KG1 (cell line): Measurements from ENCODE around the gene MRNIP.
A peak's percentile ranks its signal among the peaks of the same experiment; 100 is the strongest.

Source experiments
- DNase-seq: peaks from one replicate; lab custom pipeline; 2025; lab: John Stamatoyannopoulos, UW

Gene MRNIP

DNA sequence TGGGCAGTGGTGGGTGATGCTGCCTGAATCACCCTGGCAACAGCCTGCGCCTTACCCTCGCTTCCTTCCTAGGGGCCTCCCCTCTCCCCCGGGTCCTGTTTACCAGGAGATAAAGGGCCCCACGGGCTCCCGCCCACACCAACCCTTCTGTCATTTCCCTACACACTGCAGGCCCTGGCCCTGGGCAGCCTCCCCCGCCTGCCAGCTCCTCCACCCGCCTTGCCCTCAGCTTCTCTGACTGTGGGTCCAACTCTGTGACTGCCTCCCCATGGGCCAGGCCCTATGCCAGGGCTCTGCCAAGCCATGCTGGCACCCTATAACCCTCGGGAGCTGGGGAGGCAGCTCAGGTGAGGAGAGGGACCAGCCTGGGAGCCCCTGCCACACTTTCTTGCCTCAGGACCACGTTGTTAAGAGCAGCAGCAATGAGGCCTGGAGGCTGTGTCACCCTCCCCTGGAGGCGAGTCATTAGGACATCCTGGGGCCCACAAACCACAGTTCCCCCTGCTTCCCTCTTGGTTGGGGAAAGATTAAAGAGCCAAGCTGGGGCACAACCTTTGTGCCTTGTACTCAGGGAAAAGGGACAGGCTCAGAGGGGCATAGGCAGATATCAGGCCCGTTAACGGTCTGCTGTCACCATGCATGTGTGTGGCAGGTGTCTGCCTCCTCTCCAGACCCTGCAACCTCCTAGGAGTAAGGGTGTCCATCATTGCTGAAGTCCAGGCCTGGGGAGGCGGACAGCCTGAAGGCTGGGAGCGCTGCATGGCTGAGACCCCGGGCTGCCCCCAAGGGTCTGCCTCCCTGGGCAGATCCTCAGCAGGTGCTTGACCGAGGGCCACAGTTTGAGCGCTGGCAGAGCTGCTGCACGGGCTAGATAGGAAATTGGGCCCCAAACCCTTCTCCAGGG, 54.7 kb downstream of the MRNIP start:
- no peak for DNase-seq

DNA sequence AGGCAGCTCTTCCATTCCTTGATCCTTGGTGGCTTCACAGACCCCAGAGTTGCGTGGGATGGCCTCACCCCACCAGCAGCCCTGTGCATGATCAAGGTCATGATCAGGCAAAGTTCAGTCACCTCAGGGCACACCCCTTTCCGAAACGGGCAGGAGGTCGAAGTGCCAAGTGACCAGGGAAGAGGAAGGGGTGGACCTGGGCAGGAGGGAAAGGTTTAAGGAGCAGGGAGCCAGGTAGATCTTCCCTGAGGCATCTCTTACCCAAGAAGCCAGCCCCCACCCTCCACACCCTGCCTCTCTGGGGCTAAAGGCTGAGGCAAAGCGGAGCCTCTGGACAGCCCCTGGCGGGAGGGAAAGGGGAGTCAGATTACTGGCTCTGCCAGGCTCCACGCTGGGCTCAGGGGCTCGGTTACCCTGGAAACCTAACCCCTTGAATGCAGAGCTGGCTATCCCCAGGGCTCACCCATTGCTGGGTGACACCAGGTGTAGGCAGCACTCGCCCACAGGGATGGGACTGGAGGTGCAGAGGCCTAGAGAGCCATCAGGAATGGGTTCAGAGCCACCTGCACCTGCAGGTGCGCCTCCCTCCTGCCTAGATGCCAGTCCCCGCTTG, 55.6 kb downstream of the MRNIP start:
- no peak for DNase-seq

DNA sequence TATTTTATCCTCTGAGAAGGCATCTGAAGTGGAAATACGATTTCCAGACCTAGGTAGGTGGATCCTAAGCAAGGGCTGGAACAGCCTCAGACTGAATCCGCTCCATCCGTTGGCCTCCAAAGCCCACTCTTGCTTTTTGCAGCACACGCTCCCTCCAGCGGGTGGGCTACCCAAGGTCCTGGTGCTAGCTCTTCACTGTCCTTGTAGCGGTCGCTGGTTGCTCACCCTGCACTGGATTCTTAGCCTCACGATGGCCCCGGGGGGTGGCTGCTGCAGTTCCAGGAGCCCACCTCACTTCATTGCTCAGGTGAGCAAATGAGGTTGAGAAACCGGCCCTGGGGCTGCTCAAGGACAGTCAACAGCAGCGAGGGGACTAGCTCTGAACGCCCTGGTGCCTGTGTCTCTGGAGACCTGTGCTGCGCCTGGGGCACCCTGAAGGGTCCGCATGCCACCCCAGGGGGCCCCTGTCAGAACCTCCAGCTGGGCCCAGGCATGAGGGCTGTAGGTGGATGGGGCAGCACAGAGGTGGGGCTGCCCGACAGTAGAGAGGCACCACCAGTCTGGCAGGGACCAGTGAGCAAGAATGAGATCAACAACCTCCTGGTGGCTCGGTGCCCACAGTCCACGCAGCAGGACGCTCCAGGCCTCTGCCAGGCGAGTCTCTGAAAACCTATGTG, 56.3 kb downstream of the MRNIP start:
- DNase-seq = no peak

DNA sequence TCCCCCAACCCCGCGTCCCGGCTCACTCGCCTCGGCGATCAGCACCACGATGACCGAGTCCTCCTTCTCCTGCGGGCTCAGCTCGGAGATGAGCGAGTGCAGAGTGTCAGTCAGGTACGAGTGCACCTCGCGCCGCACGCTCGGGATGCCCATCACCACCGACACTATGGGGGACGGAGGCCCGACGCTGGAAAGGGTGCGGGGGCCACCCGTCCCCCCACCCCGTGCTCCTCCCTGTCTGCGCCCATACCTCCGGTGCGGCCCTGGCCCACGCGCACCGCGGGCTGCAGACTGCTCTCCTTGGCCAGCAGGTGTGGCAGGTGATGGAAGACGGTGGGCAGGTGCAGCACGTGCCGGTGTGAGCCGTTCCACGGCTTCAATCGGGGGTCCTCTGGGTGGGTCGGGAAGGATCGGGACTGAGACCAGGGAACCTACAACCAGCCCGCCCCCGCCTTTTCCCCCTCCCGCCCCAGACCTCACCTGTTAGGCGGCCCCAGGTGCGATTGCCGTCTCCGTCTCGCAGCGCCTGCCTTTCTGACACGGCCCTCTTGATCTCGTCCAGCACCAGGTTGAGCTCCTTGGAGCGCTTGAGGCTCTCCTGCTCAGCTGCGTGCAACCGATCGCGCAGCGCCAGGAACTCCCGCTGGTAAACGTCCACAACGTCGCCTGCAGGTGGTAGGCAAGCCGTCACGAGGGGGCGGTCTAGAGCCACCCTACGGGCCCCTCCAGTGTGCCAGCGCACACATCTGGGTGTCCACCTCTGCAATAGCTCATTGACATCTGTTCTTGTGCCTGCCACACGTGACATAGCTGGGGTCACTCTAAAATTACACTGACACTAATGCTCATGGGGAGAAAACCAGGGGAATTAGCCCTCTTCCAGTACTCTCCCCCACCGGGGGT, 57.1 kb downstream of the MRNIP start:
- no peak for DNase-seq

DNA sequence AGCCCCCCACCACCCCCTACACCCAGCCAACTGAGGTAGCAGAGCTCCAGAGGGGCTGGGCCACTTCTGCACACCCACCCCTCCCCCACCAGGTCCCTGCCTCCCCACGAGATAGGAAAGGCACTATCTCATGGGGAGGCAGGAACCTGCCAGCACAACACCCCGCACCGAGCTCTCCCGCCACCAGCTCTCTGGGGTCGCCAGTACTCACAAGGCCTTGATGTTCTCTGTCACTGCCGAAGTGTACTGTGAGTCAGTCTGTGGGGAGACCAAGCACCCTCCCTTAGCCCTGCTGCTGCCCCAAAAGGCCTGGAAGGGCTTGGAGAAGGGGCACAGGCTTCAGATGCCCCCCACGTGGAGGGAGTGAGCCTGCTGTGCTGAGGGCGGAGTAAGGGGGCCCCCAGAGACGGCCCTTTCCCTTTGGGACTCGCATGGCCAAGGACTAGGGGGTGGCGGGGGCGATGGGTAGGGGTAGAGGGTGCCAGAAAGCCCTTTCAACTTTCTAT, 57.9 kb downstream of the MRNIP start:
- no peak for DNase-seq

DNA sequence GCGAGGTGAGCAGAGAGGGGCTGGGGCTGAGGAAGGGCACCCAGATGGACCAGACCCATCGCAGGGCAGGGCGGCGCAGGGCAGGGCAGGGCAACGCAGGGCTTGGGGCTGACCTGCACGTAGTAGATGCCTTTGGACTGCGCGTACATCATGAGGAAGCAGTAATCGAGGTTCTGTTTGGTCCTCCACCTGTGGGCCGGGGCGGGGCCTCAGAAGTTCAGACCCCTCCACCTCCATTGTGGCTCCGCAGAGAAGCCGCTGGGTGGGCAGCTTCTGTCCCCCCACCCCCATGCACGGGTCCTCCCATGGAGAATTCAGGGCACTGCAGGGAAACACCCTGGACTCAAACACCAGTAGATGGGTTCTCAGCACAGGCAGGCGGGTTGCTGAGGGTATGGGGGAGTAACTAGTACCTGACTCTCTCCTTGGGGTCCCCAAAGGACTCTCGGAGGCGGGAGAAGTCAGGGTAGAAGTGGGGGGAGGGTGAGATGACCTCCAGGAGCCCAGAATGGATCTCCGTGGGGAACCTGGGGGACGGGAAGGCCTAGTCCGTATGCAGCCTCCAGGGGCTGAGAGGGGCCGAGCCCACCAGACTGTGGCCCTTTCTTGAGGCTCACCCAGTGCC, 58.4 kb downstream of the MRNIP start:
- DNase-seq = no peak

DNA sequence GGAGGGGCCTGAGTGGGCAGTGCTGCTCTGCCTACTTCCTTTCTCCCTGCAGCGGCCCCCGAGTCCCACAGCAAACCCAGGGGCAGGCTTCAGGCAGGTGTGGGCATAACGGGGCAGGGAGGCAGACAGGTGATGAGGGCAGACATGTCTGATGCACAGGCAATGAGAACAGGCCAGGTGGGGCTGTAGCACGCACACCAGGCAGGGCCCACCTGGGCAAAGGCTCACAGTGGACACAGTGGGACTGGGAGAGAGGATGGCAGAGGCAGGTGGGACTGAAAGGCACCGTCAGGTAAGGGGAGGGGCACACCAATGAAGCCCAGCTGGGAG, 59.0 kb downstream of the MRNIP start:
- no peak for DNase-seq

DNA sequence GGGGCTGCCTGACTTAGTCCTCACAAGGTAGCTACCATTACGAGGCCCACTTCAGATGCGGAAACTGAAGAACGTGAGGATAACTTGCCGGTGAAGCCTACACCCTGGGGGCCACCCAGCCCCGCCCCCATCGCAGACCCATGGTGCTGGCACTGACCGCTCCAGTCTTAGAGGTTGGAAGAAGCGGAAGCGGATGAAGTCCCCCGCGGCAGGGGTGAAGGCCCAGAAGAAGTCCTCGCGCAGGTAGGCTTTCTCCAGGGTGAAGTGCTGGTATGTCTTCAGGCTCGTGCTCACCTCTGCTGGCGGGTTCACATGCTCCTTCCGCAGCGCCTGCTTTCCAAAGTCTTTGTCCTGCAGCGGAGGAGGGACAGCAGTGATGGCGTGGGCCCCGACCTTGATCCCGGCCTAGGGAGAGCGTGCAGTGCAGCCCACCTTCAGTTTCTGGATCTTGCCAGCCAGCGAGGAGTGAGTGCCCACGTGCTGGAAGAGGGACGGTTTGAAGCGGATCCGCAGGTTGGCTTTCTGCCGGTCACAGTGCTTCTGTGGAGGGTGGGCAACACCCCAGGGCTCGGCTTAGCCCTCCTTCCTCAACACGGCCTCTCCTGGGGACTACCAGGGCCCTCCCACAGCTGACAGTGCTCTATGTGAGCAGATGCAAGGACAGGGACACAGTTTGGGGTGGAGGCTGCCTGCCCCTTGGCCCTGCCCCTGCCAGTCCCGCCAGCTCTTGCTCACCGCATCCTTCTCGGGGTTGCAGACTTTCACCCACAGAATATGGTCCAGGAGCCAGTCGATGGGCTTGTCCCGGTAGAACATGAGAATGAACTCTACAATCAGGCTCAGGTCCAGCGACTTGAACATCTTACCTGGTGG, 59.6 kb downstream of the MRNIP start:
- DNase-seq = no peak

DNA sequence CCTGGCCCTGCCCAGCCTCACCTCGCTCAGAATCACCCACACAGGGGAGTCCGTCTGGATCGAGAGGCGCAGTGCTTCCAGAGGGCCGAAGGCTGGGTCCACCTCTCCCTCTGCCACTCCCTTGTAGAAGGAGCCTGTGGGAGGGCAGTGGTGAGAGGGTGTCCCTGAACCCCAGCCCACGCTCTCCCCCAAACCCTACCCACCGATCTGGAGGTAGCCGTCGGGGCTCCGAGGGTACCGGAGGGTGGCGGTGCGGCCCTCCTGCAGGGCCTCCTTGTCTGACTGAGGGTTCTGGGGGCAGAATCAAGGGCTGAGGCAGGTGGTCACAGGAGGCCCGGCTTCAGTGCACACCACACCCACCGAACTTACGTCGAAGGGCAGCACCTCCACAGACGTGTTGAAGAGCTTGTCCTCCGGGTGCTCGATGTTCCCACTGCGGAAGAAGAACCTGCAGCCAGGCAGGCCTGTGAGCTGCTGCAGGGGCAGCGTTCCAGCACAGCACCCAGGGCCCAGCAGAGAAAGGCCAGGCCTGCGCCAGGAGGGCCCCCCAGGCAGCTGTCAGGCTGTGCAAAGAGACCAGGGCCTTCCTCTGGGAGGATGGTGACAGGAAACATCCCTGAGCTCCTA, 60.4 kb downstream of the MRNIP start:
- DNase-seq = no peak

DNA sequence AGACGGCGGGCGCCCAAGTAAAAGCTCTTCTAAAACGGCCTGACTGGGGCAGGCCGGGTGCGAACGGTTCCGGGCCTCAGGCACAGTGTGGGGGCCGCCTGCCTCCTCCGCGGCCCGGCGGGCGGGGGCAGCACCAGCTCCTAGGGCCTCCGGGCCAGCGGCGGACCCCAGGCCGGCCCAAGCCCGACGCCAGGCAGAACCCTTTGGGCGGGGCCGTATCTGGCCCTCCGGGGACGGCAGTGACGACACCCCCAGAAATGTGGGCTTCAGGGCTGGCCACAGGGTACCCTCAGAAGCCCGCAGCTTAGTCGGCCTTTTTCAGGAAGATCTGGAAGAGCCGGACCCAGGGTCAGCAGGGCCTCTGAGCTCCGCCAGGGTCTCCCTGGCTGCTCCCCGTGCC, 60.9 kb downstream of the MRNIP start:
- no peak for DNase-seq

DNA sequence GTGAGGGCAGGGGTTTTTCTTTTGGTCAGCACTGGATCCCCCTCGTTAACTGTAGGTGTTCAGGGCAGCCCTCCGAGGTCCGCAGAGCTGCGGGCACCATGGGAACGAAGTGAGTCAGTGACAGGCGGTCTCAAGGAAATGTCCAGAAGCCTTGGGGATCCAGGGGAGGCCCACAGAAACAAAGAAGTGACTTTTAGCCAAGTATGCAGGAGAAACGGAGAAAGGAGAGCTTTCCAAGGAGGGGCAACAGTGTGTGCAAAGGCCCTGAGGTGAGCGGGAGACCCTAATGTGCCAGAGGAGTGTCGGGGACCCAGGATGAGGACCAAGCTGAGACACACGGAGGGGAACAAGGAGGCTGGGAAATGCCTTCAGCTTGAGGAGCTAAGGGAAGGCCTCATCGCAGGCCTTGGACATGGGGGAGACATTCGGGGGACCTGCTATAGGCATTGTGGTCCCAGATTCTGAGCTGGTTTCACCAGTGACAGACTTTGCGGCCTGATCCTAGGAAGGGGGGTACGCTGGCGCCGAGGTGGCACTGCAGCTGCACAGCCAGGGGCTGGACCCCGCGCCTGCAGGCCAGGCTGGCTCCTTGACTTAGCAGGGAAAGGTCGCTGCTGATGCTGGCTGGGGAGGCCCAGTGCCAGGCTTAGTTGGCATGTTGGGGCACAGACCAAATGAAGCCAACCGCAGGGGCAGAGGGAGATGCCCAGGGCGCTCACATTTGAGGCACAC, 61.6 kb downstream of the MRNIP start:
- no peak for DNase-seq

DNA sequence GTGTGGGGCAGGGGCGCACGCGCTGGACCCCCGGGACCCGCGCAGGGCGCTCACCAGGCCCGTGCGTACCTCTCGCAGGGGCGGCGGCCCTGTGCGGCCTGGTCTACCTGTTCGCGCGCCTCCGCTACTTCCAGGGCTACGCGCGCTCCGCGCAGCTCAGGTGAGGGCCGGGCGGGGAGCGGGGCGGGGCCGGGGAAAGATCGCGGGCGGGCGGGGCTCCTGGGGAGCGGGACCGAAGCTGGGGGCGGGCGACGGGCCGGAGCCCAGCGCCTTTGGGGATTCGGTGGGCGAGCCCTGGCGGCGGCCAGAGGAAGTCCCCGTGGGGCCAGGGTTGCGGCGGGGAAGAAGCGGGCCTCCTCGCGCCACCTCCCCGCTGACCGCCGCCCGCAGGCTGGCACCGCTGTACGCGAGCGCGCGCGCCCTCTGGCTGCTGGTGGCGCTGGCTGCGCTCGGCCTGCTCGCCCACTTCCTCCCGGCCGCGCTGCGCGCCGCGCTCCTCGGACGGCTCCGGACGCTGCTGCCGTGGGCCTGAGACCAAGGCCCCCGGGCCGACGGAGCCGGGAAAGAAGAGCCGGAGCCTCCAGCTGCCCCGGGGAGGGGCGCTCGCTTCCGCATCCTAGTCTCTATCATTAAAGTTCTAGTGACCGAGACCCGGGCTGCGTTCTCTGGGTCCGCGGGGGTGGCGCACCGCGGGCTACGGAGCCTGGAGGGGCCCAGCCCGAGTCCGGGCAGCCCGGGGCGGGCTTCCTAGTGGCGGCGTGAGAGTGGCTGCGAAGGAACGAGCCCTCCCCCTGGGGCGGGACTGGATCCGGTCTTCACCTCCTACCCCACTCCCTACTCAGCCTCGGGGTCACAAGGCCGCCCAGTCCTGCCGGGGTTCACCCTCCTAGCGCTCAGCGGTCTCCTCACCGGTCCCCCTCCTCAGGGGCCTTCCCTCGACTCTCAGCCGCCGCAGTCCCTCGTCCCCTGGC, 62.5 kb downstream of the MRNIP start:
- DNase-seq = peak; percentile 47

DNA sequence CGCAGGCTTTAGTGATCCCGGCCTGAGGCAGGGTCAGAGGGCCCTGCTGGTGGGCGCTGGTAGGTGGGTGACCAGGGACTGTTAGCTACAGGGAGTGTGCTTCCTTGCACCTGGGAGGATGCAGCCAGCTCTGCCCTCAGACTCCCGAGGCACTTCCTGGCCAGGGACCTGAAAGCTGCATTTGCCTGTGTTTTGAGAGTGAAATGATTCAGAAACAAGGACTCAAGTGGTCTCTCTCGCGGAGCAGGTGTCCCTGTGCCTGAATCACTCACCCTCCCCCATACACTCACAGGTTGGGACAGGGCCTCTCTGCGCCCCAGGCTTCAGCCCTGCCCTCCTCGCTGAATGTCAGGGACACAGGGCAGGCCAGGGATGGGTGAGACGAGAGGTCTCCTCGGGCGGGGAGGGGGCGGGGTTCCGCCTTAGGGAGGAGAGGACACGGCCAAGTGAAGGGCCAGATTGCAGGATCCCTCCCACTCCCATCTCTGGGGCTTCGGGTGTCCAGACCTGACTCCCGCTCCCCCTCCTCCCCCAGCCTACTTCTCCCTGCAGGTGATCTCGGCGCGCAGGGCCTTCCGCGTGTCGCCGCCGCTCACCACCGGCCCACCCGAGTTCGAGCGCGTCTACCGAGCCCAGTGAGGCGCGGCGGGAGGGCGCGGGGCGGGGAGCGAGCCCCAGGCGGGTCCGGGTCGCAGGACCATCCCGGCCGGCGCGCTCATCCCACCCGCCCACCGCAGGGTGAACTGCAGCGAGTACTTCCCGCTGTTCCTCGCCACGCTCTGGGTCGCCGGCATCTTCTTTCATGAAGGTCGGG, 63.4 kb downstream of the MRNIP start:
- no peak for DNase-seq

DNA sequence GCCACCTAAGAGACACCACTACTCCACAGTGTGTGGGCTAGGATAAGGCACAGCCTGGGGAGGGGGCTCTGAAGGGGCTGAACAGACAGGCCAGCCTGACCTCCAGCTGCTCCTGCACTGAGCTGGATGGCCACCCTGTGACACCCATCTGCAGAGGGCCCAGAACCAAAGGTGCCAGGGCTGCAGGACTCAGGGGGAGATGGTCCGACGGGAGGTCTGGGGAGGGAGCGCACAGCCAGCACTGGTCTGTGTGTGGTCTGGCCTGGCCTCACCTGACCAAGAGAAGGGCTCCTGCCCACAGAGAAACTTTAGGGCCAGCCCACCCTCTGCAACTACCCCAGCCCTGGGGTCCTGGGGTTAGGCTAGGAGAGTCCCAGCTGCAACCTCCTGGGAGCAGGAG, 64.0 kb downstream of the MRNIP start:
- no peak for DNase-seq

DNA sequence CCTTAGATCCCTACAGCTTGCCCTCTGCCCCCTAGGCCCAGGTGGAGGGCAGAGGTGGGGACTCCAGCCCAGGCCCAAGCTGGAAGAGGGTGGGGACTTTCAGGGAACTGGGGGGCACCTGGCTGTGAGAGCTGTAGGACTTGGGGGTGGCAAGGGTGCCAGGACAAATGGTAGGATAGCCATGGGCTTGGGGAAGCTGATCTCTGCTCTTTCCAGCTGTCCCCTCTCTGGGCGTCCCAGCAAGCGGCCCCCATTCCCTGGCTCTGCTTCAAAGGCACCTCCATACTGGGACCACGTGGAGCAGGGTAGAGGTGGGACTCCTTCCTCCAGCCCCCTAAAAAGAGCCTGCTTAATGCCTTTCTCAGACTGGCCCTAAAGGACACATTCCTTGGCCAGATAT, 64.4 kb downstream of the MRNIP start:
- no peak for DNase-seq

DNA sequence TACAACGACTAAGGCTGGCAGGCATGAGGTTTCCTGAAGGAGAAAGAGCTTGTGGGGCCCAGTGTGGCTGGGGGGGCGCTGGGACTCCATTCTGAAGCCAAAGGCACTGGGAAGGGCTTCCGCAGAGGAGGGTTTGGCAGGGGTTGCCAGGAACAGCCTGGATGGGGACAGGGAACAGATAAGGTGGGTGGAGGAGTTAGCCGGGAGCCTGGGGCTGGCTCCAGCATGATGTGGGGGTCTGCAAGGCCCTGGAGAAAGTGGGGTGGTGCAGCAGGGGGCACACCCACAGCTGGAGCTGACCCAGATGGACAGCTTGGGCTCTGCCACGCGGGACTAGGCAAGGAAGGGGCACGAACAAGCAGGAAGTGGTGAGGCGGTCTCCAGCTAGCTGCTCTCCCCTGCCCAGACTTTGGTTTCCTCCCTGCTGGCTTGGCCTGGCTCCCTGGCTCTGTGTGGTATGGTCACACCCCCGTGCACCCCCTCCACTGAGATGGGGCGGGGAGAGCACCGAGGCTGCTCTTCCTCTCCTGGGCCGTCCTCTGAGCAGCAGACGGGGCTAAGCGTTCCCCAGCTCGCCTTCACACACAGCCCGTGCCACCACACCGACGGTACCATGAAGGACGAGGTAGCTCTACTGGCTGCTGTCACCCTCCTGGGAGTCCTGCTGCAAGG, 65.0 kb downstream of the MRNIP start, which contains the start of gene LTC4S:
Gene LTC4S (plus strand): TSS at position 519 of the 672 bp plus-strand sequence. CDS start 95 bp downstream, at position 614.
- DNase-seq = peak; percentile 72
